ENCODE results near the gene ADARB1. TPM values are rescaled to one million over a fixed set of nuclear protein-coding genes. Genes with fewer than 3 reads are reported as not detected.

ADARB1 gene
- total RNA-seq, 5 donors from 2014 or later (not counting 1 experiment from before 2014, with no cell fraction given), result 39.7 to 50.3 (median 44.5) TPM

DNA sequence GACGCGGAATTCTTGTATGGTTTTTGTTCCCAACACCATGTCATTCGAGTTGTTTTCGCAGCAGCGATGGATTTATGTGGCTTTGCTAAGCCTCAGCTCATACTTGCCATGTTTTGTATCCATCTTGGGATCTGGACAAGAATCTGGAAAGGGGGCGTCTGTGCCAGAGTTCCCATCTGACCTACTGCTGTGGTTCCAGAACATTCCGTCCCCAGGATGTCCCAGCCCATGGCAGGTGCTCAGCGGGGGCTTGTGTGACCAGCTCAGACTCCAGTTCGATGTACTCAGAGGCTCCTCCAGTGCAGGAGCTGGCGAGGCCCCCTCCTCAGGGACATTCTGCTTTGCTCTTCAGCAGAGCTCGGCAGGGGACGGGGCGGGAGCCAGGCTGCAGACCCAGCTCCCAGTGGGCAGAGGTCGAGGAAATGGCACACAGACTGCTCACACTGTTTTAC lies 24.0 kb upstream of the ADARB1 start:
- POLR2A ChIA-PET, result no interaction called here
- H3K4me1 Mint-ChIP-seq, result no peaks in the 10 kb centered on the region
- Histone ChIP-seq H3K4me3 (ENCODE audit: control insufficient read depth in 1 of 2, extremely low read depth in 1 of 2, low read length in 1 of 2) (no peak overlapping the region), H3K27ac (ENCODE audit: low read length) (no peak overlapping the region), H3K4me1 (ENCODE audit: control insufficient read depth in 1 of 2, extremely low read depth in 1 of 2, insufficient read depth in 2 of 2, low read length in 2 of 2) (no peaks in the 10 kb centered on the region), H3K9me3 (peaks cover 2% of the 10 kb centered on the region), H3K27me3 (replicated peaks in 1 of 2; ENCODE audit: control insufficient read depth in 2 of 2, extremely low read depth in 1 of 2, insufficient read depth in 2 of 2, low read length in 1 of 2) (peaks cover 0 to 44% of the 10 kb centered on the region in 2 experiments), H3K36me3 (ENCODE audit: control insufficient read depth in 2 of 2, extremely low read depth in 1 of 2, insufficient read depth in 1 of 2, low read length in 1 of 2) (no peaks in the 10 kb centered on the region)
- H3K4me3 Mint-ChIP-seq, result no peak overlapping the region
- H3K27ac Mint-ChIP-seq, result no peak overlapping the region
- peaks cover 5 to 13% (median 9%) of the 10 kb centered on the region in 3 donors for H3K9me3 Mint-ChIP-seq
- ATAC-seq (replicated peaks in 1 of 4) (no peak), DNase-seq (no peak)
- CTCF ChIA-PET, result interaction anchor here in 1 of 2 donors (0.7 kb wide), 1 partner anchor 108 kb away, joined by 3 read pairs; no protein-coding TSS in a partner anchor
- H3K27me3 Mint-ChIP-seq, result peaks cover 20 to 28% of the 10 kb centered on the region in 2 donors
- 85% methylated on average over 10 of the region's 14 CpGs for WGBS (ENCODE audit: insufficient coverage)
- H3K36me3 Mint-ChIP-seq, result no peaks in the 10 kb centered on the region

DNA sequence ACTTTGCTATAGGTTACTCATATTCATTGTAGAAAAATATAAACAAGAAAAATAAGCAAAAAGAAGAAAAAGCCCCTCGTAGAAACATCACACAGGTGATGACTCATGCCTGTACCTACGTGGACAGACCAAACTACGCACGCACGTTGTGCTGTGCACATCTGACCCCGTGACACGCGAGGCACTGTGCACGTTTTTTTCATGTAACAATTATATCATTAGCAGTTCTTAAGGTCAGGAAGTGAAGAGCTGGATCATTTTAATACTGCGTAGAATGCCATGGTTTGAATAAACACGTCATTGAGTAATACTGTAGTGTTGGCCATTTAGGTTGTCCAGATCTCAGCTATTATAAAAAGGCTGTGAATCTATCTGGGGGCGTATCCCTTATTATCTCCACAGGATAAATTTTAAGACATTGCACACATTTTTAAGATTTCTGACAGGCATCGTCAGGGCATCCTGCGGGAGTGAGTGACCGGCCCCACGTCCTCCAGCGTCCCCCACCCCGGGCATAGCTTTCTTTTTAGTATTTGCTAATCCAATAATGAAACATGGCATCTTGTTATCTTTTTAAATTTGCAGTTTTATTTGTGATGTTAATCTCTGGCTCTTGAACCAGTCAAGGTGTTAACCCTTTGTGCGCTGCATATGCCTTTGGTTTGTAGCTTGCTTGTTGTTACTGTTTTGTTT lies 23.4 kb upstream of the ADARB1 start:
- Histone ChIP-seq H3K27ac (ENCODE audit: low read length) (no peak overlapping the region), H3K4me3 (ENCODE audit: control insufficient read depth in 1 of 2, extremely low read depth in 1 of 2, low read length in 1 of 2) (no peak overlapping the region), H3K9me3 (peaks cover 2% of the 10 kb centered on the region), H3K36me3 (ENCODE audit: control insufficient read depth in 2 of 2, extremely low read depth in 1 of 2, insufficient read depth in 1 of 2, low read length in 1 of 2) (no peaks in the 10 kb centered on the region), H3K4me1 (ENCODE audit: control insufficient read depth in 1 of 2, extremely low read depth in 1 of 2, insufficient read depth in 2 of 2, low read length in 2 of 2) (no peaks in the 10 kb centered on the region), H3K27me3 (replicated peaks in 1 of 2; ENCODE audit: control insufficient read depth in 2 of 2, extremely low read depth in 1 of 2, insufficient read depth in 2 of 2, low read length in 1 of 2) (peaks cover 0 to 46% of the 10 kb centered on the region in 2 experiments)
- no peaks in the 10 kb centered on the region for H3K4me1 Mint-ChIP-seq
- ChIA-PET CTCF (interaction anchor here in 1 of 2 donors (0.7 kb wide), 1 partner anchor 109 kb away, joined by 3 read pairs; no protein-coding TSS in a partner anchor), POLR2A (interaction anchor here in 1 of 2 donors (0.6 kb wide), 1 partner anchor 118 kb away, joined by 4 read pairs; no protein-coding TSS in a partner anchor)
- H3K9me3 Mint-ChIP-seq, result peaks cover 5 to 13% (median 9%) of the 10 kb centered on the region in 3 donors
- H3K4me3 Mint-ChIP-seq, result no peak overlapping the region
- 100% methylated on average over 1 of the region's 19 CpGs for WGBS (ENCODE audit: insufficient coverage)
- no peak overlapping the region for H3K27ac Mint-ChIP-seq
- DNase-seq (no peak), ATAC-seq (replicated peaks in 1 of 4) (no peak)
- no peaks in the 10 kb centered on the region for H3K36me3 Mint-ChIP-seq
- peaks cover 20 to 29% of the 10 kb centered on the region in 2 donors for H3K27me3 Mint-ChIP-seq

DNA sequence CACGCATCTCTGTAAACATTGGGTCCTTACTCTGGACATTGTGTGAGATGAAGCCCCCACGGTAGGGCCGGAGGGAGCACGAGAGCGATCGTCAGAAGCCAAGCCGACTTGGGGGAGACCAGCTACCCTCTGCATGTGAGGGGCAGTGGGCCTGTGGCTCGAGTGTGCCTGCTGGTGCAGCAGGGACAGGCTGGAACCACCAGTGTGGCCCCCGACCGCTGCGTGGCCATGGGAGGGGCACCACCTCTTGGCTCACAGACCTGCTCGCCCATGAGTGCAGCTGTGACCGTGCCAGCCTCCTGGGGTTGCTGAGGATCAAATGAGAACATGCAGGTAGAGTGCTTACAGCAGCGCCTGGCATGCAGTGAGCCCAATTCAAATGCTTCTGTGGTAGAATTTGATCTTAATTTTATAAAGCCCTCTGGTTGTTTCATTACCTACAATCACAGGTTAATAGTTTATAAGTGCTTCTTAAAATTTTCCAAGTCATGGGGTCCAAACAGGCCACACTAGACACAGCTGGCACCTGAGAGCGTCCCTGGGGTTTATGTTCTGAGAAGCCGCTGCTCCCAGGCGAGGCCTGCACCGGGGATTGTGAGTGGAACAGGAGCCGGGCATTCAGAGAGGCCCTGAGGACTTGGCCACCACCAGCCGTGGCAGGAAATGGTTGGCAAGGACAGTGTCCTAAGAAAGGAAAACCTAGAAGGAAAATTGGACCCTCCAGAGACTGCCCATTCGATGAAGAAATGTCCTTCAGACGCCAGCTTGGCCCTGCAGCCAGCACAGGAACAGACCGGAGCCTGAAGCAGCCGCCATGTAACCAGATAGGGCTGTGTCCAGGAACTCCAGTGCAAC lies 22.6 kb upstream of the ADARB1 start:
- ChIA-PET POLR2A (no interaction called here), CTCF (no interaction called here)
- Mint-ChIP-seq H3K4me3 (no peak overlapping the region), H3K4me1 (no peaks in the 10 kb centered on the region), H3K36me3 (no peaks in the 10 kb centered on the region), H3K27ac (no peak overlapping the region), H3K9me3 (peaks cover 5 to 9% (median 8%) of the 10 kb centered on the region in 3 donors), H3K27me3 (peaks cover 24 to 34% of the 10 kb centered on the region in 2 donors)
- H3K27me3 ChIP-seq (replicated peaks in 1 of 2; ENCODE audit: control insufficient read depth in 2 of 2, extremely low read depth in 1 of 2, insufficient read depth in 2 of 2, low read length in 1 of 2), result peaks cover 0 to 50% of the 10 kb centered on the region in 2 experiments
- WGBS (ENCODE audit: insufficient coverage), result 86% methylated on average over 22 of the region's 24 CpGs
- no peaks in the 10 kb centered on the region for H3K36me3 ChIP-seq (ENCODE audit: control insufficient read depth in 2 of 2, extremely low read depth in 1 of 2, insufficient read depth in 1 of 2, low read length in 1 of 2)
- H3K9me3 ChIP-seq, result peaks cover 2% of the 10 kb centered on the region
- no peak overlapping the region for H3K27ac ChIP-seq (ENCODE audit: low read length)
- H3K4me1 ChIP-seq (ENCODE audit: control insufficient read depth in 1 of 2, extremely low read depth in 1 of 2, insufficient read depth in 2 of 2, low read length in 2 of 2), result no peaks in the 10 kb centered on the region
- H3K4me3 ChIP-seq (ENCODE audit: control insufficient read depth in 1 of 2, extremely low read depth in 1 of 2, low read length in 1 of 2), result no peak overlapping the region
- no peak for DNase-seq
- ATAC-seq (replicated peaks in 1 of 4), result no peak

DNA sequence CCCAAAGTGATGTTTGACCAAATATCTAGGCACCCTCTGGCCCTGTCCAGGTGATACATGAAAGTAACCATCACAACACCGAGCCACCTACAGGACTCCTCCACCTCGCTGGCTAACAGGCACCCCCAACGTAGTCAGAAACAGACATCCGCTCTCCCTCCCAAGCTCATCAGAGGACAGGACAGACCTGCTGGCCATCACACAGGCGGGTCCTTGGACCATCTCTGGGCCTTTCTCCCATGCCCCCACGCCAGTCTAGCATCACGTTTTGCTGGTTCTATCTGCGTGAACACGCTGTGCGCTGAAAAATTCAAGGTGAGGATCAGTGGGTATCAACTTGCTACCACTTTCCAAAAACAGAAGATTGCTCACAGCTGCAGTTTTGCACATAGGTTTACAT lies 21.4 kb upstream of the ADARB1 start:
- H3K9me3 ChIP-seq, result no peaks in the 10 kb centered on the region
- no peaks in the 10 kb centered on the region for H3K4me1 Mint-ChIP-seq
- ATAC-seq (replicated peaks in 1 of 4), result no peak
- no peaks in the 10 kb centered on the region for H3K36me3 ChIP-seq (ENCODE audit: control insufficient read depth in 2 of 2, extremely low read depth in 1 of 2, insufficient read depth in 1 of 2, low read length in 1 of 2)
- no peak overlapping the region for H3K4me3 ChIP-seq (ENCODE audit: control insufficient read depth in 1 of 2, extremely low read depth in 1 of 2, low read length in 1 of 2)
- no peak overlapping the region for H3K4me3 Mint-ChIP-seq
- no peak for DNase-seq
- peaks cover 0 to 50% of the 10 kb centered on the region in 2 experiments for H3K27me3 ChIP-seq (replicated peaks in 1 of 2; ENCODE audit: control insufficient read depth in 2 of 2, extremely low read depth in 1 of 2, insufficient read depth in 2 of 2, low read length in 1 of 2)
- H3K9me3 Mint-ChIP-seq, result no peaks in the 10 kb centered on the region
- no peak overlapping the region for H3K27ac ChIP-seq (ENCODE audit: low read length)
- WGBS (ENCODE audit: insufficient coverage), result 83% methylated on average over 9 of the region's 10 CpGs
- H3K27ac Mint-ChIP-seq, result no peak overlapping the region
- H3K4me1 ChIP-seq (ENCODE audit: control insufficient read depth in 1 of 2, extremely low read depth in 1 of 2, insufficient read depth in 2 of 2, low read length in 2 of 2), result no peaks in the 10 kb centered on the region
- ChIA-PET CTCF (no interaction called here), POLR2A (no interaction called here)
- peaks cover 25 to 42% of the 10 kb centered on the region in 2 donors for H3K27me3 Mint-ChIP-seq
- H3K36me3 Mint-ChIP-seq, result no peaks in the 10 kb centered on the region

DNA sequence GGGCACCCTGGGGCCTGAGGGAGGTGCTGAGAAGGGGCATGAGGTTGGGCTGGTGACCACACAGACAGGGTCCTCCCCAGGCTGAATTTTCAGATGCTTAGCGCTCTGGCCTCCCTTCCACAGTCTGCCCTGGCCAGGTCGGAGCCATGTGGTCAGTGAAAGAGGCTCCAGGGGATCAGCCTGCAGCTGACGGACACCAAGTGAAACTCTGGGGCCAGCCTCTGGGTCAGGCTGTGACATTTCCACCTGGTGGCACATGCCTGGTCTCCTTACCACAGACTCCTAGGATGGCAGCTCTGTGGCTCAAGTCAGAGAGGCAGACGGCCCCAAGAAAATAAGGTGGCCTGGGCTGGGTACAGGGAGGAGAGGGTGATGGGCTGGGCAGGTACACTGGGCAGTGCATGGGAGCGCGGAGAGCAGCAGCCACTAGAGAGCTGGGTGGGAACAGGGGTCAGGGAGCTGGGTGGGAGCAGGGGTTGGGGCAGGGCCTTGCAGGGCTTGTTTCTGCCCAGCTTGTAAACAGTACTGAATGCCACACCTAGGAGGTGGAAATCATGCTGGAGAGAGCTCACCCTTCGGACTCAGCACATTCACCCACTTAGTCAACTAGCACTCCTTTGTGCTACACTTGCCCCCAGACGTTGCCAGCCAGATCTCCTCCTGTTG lies 20.7 kb upstream of the ADARB1 start:
- Mint-ChIP-seq H3K9me3 (no peaks in the 10 kb centered on the region), H3K36me3 (no peaks in the 10 kb centered on the region), H3K4me3 (no peak overlapping the region), H3K27ac (no peak overlapping the region), H3K27me3 (peaks cover 27 to 42% of the 10 kb centered on the region in 2 donors), H3K4me1 (no peaks in the 10 kb centered on the region)
- ATAC-seq (replicated peaks in 1 of 4), result no peak
- DNase-seq, result no peak
- Histone ChIP-seq H3K9me3 (no peaks in the 10 kb centered on the region), H3K36me3 (ENCODE audit: control insufficient read depth in 2 of 2, extremely low read depth in 1 of 2, insufficient read depth in 1 of 2, low read length in 1 of 2) (no peaks in the 10 kb centered on the region), H3K4me1 (ENCODE audit: control insufficient read depth in 1 of 2, extremely low read depth in 1 of 2, insufficient read depth in 2 of 2, low read length in 2 of 2) (no peaks in the 10 kb centered on the region), H3K27ac (ENCODE audit: low read length) (no peak overlapping the region), H3K4me3 (ENCODE audit: control insufficient read depth in 1 of 2, extremely low read depth in 1 of 2, low read length in 1 of 2) (no peak overlapping the region), H3K27me3 (replicated peaks in 1 of 2; ENCODE audit: control insufficient read depth in 2 of 2, extremely low read depth in 1 of 2, insufficient read depth in 2 of 2, low read length in 1 of 2) (peaks cover 0 to 48% of the 10 kb centered on the region in 2 experiments)
- 73% methylated on average over 5 of the region's 8 CpGs for WGBS (ENCODE audit: insufficient coverage)
- ChIA-PET POLR2A (no interaction called here), CTCF (no interaction called here)

Measured in T-cell (primary cell).